ENCODE results near the gene SPPL2A. TPM values are rescaled to one million over a fixed set of nuclear protein-coding genes. Genes with fewer than 3 reads are reported as not detected.

The SPPL2A gene
- total and polyA plus RNA-seq, 2 of the 13 experiments (the other 11 are each of a cell fraction or from before 2014, with no cell fraction given) = 80.5 to 105 TPM

DNA sequence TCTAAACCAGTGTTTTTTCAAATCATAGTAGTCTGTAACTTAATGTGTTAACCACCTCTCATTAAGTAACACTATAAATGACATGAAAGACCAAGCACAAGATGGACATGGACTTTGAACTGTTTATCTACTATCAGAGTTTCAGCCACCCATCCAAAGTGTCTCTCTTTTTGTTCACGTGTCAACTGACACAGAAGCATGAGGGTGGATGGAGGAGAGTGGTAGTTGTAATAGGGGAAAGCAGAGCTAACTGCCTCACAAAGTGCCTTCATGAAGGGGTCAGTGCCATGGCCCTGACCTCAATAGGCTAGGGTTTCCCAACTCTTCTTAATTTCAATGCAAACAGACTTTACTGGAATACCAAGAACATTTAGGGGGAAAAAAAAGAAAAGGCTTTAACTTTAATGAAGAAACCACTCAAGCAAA lies 46.8 kb downstream of the SPPL2A start (continued):
- TF ChIP-seq, protein P1, sequence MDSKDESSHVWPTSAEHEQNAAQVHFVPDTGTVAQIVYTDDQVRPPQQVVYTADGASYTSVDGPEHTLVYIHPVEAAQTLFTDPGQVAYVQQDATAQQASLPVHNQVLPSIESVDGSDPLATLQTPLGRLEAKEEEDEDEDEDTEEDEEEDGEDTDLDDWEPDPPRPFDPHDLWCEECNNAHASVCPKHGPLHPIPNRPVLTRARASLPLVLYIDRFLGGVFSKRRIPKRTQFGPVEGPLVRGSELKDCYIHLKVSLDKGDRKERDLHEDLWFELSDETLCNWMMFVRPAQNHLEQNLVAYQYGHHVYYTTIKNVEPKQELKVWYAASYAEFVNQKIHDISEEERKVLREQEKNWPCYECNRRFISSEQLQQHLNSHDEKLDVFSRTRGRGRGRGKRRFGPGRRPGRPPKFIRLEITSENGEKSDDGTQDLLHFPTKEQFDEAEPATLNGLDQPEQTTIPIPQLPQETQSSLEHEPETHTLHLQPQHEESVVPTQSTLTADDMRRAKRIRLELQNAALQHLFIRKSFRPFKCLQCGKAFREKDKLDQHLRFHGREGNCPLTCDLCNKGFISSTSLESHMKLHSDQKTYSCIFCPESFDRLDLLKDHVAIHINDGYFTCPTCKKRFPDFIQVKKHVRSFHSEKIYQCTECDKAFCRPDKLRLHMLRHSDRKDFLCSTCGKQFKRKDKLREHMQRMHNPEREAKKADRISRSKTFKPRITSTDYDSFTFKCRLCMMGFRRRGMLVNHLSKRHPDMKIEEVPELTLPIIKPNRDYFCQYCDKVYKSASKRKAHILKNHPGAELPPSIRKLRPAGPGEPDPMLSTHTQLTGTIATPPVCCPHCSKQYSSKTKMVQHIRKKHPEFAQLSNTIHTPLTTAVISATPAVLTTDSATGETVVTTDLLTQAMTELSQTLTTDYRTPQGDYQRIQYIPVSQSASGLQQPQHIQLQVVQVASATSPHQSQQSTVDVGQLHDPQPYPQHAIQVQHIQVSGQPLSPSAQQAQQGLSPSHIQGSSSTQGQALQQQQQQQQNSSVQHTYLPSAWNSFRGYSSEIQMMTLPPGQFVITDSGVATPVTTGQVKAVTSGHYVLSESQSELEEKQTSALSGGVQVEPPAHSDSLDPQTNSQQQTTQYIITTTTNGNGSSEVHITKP (CRISPR knock-in tag; IDR thresholded peaks at IDR 0.05; ENCODE audit: low read depth) = peak; percentile 69; the same call in 1 of the 2 replicates
- TF ChIP-seq ZNF652 (CRISPR knock-in tag; IDR thresholded peaks at IDR 0.05; ENCODE audit: borderline replicate concordance, low read depth) (peak; percentile 81), JDP2 (CRISPR knock-in tag; IDR thresholded peaks at IDR 0.05; ENCODE audit: borderline replicate concordance) (no peak), ZNF44 (CRISPR knock-in tag; IDR thresholded peaks at IDR 0.05) (no peak), ASH2L (IDR thresholded peaks at IDR 0.05; ENCODE audit: insufficient read length, low read depth, low read length) (peak; percentile 77), GATA4 (IDR thresholded peaks at IDR 0.05; ENCODE audit: borderline replicate concordance, low read depth) (peak; percentile 77; the same call in 1 of the 2 replicates), SNAPC2 (CRISPR knock-in tag; IDR thresholded peaks at IDR 0.05) (0 out of 2 replicates have a peak, but pooled peaks have one; percentile 38), ZNF605 (CRISPR knock-in tag; IDR thresholded peaks at IDR 0.05) (no peak), TBX3 (IDR thresholded peaks at IDR 0.05; ENCODE audit: borderline replicate concordance) (peak; percentile 79; the same call in 1 of the 2 replicates), RAD21 (CRISPR knock-in tag; IDR thresholded peaks at IDR 0.05) (no peak)
- TF ChIP-seq, protein P2, sequence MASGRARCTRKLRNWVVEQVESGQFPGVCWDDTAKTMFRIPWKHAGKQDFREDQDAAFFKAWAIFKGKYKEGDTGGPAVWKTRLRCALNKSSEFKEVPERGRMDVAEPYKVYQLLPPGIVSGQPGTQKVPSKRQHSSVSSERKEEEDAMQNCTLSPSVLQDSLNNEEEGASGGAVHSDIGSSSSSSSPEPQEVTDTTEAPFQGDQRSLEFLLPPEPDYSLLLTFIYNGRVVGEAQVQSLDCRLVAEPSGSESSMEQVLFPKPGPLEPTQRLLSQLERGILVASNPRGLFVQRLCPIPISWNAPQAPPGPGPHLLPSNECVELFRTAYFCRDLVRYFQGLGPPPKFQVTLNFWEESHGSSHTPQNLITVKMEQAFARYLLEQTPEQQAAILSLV (CRISPR knock-in tag; IDR thresholded peaks at IDR 0.05; ENCODE audit: borderline replicate concordance) = no peak
- TF ChIP-seq, protein P3, sequence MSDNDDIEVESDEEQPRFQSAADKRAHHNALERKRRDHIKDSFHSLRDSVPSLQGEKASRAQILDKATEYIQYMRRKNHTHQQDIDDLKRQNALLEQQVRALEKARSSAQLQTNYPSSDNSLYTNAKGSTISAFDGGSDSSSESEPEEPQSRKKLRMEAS (IDR thresholded peaks at IDR 0.05) = peak; percentile 83
- TF ChIP-seq, protein P4, sequence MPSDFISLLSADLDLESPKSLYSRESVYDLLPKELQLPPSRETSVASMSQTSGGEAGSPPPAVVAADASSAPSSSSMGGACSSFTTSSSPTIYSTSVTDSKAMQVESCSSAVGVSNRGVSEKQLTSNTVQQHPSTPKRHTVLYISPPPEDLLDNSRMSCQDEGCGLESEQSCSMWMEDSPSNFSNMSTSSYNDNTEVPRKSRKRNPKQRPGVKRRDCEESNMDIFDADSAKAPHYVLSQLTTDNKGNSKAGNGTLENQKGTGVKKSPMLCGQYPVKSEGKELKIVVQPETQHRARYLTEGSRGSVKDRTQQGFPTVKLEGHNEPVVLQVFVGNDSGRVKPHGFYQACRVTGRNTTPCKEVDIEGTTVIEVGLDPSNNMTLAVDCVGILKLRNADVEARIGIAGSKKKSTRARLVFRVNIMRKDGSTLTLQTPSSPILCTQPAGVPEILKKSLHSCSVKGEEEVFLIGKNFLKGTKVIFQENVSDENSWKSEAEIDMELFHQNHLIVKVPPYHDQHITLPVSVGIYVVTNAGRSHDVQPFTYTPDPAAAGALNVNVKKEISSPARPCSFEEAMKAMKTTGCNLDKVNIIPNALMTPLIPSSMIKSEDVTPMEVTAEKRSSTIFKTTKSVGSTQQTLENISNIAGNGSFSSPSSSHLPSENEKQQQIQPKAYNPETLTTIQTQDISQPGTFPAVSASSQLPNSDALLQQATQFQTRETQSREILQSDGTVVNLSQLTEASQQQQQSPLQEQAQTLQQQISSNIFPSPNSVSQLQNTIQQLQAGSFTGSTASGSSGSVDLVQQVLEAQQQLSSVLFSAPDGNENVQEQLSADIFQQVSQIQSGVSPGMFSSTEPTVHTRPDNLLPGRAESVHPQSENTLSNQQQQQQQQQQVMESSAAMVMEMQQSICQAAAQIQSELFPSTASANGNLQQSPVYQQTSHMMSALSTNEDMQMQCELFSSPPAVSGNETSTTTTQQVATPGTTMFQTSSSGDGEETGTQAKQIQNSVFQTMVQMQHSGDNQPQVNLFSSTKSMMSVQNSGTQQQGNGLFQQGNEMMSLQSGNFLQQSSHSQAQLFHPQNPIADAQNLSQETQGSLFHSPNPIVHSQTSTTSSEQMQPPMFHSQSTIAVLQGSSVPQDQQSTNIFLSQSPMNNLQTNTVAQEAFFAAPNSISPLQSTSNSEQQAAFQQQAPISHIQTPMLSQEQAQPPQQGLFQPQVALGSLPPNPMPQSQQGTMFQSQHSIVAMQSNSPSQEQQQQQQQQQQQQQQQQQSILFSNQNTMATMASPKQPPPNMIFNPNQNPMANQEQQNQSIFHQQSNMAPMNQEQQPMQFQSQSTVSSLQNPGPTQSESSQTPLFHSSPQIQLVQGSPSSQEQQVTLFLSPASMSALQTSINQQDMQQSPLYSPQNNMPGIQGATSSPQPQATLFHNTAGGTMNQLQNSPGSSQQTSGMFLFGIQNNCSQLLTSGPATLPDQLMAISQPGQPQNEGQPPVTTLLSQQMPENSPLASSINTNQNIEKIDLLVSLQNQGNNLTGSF (CRISPR knock-in tag; IDR thresholded peaks at IDR 0.05) = no peak
- TF ChIP-seq, protein P5, sequence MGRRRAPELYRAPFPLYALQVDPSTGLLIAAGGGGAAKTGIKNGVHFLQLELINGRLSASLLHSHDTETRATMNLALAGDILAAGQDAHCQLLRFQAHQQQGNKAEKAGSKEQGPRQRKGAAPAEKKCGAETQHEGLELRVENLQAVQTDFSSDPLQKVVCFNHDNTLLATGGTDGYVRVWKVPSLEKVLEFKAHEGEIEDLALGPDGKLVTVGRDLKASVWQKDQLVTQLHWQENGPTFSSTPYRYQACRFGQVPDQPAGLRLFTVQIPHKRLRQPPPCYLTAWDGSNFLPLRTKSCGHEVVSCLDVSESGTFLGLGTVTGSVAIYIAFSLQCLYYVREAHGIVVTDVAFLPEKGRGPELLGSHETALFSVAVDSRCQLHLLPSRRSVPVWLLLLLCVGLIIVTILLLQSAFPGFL (CRISPR knock-in tag; IDR thresholded peaks at IDR 0.05) = no peak
- TF ChIP-seq, protein P6, sequence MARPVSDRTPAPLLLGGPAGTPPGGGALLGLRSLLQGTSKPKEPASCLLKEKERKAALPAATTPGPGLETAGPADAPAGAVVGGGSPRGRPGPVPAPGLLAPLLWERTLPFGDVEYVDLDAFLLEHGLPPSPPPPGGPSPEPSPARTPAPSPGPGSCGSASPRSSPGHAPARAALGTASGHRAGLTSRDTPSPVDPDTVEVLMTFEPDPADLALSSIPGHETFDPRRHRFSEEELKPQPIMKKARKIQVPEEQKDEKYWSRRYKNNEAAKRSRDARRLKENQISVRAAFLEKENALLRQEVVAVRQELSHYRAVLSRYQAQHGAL (CRISPR knock-in tag; IDR thresholded peaks at IDR 0.05; ENCODE audit: not compliant biosample characterization) = no peak

Measured in HepG2 (cell line).